NT2/D1 (cell line): Measurements from ENCODE around the gene AKNA.

Source experiments
- DNase-seq: peaks from one replicate; pipeline ENCODE4 v3.0.0-alpha.2; 2011; ENCODE audit warnings: low read depth, low spot score
- H3K27me3 ChIP-seq: 2 replicates; pipeline ENCODE4 v1.6.0; 2011; ENCODE audit warnings: mild to moderate bottlenecking; ENCODE audit not compliant: insufficient read length, insufficient read depth
- H3K36me3 ChIP-seq: 2 replicates; pipeline ENCODE4 v1.6.1; 2011; ENCODE audit warnings: mild to moderate bottlenecking, low read length, mixed read lengths; ENCODE audit not compliant: insufficient read depth, insufficient read length
- H3K4me1 ChIP-seq: 2 replicates; pipeline ENCODE4 v1.5.1; 2011; ENCODE audit not compliant: insufficient read depth, insufficient read length
- H3K4me3 ChIP-seq: 2 replicates; pipeline ENCODE4 v1.5.1; 2011; ENCODE audit warnings: low read depth; ENCODE audit not compliant: insufficient read length
- H3K9ac ChIP-seq: 2 replicates; pipeline ENCODE4 v1.6.0; 2011; ENCODE audit warnings: low read depth; ENCODE audit not compliant: insufficient read length
- H3K9me3 ChIP-seq: 2 replicates; pipeline ENCODE4 v1.5.1; 2011; ENCODE audit warnings: mild to moderate bottlenecking, low read length; ENCODE audit not compliant: insufficient read depth
- SUZ12 ChIP-seq: IDR thresholded peaks from 2 replicates; pipeline ENCODE4 v1.6.1; 2011; ENCODE audit not compliant: insufficient read length, insufficient read depth; ENCODE audit errors: extremely low read depth
- YY1 ChIP-seq: IDR thresholded peaks from 2 replicates; pipeline ENCODE4 v1.6.1; 2011; ENCODE audit not compliant: insufficient read length, insufficient read depth
- ZNF274 ChIP-seq: IDR thresholded peaks from 2 replicates; pipeline ENCODE4 v1.6.1; 2011; ENCODE audit warnings: mild to moderate bottlenecking, low read depth, low read length

The AKNA gene

DNA sequence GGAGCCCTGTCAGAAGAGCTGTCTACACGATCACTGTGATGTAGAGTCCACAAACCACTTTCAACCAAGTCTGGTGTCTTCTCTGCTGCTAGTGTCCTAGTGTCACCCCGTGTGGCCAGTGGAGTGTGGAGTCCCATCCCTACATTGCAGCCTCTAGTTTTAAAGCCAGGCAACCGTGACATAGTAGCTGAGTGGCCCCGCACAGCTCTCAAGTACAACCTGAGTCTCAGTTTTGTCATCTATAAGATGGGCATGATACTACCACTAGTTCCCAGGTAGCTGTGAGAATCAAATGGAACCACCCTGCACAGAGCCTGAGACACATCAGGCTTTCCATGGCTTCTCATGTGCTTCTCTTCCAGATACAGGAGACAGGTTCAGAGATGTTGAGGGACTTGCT is 43.2 kb upstream of the AKNA start:
- TF ChIP-seq SUZ12 (no peak), ZNF274 (no peak), YY1 (no peak)
- H3K9me3 ChIP-seq: no peaks in the 10 kb centered on the region

DNA sequence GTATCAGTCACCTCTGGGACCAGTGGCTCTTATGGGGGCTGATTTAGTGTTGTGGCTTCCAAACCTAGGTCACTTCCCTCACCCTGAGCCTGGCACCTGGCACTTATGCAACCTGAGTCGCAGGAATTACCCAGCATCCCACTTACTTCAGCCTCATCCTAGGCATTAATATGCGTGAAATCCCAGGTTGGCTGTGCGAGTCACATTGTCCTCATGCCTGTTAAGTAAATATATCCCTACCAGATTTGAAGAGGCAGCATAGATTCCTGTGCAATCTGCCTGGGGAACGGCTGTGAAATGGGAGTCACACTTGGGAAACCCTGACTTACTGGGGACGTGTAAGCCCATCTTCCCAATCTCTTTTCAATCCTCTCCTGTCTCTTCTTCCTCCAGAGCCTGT is 42.7 kb upstream of the AKNA start:
- H3K36me3 ChIP-seq: no peaks in the 10 kb centered on the region
- H3K9ac ChIP-seq: no peak overlapping the region
- TF ChIP-seq ZNF274 (no peak), SUZ12 (no peak), YY1 (no peak)
- H3K4me3 ChIP-seq: no peak overlapping the region
- H3K27me3 ChIP-seq: no peaks in the 10 kb centered on the region
- no peaks in the 10 kb centered on the region for H3K4me1 ChIP-seq
- no peaks in the 10 kb centered on the region for H3K9me3 ChIP-seq
- DNase-seq: no peak

More for the DNA sequence above, 43.2 kb upstream of the AKNA start:
- no peaks in the 10 kb centered on the region for H3K27me3 ChIP-seq
- no peaks in the 10 kb centered on the region for H3K36me3 ChIP-seq
- H3K4me3 ChIP-seq: no peak overlapping the region
- no peaks in the 10 kb centered on the region for H3K4me1 ChIP-seq
- no peak for DNase-seq
- no peak overlapping the region for H3K9ac ChIP-seq

DNA sequence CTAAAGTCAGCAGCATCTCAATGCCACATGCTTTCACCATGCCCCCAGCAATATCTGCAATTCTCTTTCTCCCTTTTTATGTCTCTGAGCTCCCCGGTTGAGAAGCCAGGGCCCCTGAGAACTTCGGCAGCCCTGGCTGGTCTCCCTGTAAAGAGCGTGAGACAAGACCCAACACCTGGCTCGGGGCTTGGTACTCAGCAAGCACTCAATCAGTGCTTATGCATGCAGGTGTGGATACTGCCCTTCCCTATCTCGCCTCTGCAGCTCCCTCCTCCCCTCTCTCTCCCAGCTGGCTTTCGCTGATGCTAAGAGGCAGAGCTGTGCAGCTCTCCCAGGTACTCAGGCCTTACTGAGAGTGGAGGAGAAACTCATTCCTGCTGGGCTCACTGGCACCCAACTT is 41.7 kb upstream of the AKNA start:
- TF ChIP-seq YY1: no peak
- no peak for TF ChIP-seq SUZ12
- TF ChIP-seq ZNF274: no peak
- no peaks in the 10 kb centered on the region for H3K9me3 ChIP-seq
- no peak overlapping the region for H3K4me3 ChIP-seq
- DNase-seq: no peak
- no peaks in the 10 kb centered on the region for H3K4me1 ChIP-seq
- no peak overlapping the region for H3K9ac ChIP-seq
- H3K27me3 ChIP-seq: no peaks in the 10 kb centered on the region
- peaks cover 2% of the 10 kb centered on the region for H3K36me3 ChIP-seq

DNA sequence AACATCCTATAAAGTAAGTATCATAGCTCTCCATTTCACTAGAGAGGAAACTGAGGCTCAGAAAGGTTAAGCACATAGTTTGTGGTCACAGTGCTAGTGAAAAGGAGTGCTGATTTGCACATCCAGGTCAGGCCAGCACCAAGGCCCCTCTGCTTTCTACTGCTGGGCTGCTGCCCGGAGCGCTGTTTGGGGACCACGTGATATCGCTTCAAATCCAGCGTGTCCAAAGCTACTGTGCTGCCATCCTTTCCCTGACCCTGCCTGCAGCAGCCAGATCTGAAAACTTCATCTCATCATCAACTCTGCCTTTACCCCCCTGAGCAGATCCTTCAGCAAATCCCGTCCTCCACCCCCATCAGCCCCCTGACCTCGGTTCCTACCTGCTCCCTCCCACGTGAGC is 40.7 kb upstream of the AKNA start:
- peaks cover 6% of the 10 kb centered on the region for H3K4me1 ChIP-seq
- H3K9ac ChIP-seq: no peak overlapping the region
- peaks cover 2% of the 10 kb centered on the region for H3K36me3 ChIP-seq
- no peaks in the 10 kb centered on the region for H3K9me3 ChIP-seq
- H3K4me3 ChIP-seq: no peak overlapping the region
- H3K27me3 ChIP-seq: no peaks in the 10 kb centered on the region
- TF ChIP-seq YY1: no peak
- no peak for TF ChIP-seq SUZ12
- no peak for TF ChIP-seq ZNF274
- no peak for DNase-seq

DNA sequence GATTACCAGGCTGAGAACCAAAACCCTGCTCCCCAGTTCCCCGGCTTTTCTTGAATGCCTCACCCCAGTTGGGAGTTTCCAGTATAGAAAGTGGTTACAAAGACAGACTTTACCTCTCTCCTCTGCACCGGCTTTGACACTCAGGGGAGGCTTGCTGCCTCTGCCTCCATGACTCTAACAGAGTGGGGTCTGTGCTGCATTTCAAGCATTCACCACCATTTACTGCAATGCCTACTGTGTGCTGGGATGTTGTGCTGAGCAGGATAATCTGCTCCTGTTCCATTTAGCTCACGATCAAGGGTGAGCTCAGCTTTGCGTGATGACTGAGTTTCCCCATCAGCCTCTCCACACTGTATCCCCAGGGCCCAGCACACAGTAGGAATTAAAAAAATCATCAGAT is 39.9 kb upstream of the AKNA start:
- Histone ChIP-seq H3K9ac (no peak overlapping the region), H3K27me3 (no peaks in the 10 kb centered on the region), H3K36me3 (peaks cover 2% of the 10 kb centered on the region), H3K4me3 (no peak overlapping the region), H3K4me1 (peaks cover 6% of the 10 kb centered on the region), H3K9me3 (no peaks in the 10 kb centered on the region)
- TF ChIP-seq ZNF274 (no peak), YY1 (no peak), SUZ12 (no peak)
- no peak for DNase-seq

DNA sequence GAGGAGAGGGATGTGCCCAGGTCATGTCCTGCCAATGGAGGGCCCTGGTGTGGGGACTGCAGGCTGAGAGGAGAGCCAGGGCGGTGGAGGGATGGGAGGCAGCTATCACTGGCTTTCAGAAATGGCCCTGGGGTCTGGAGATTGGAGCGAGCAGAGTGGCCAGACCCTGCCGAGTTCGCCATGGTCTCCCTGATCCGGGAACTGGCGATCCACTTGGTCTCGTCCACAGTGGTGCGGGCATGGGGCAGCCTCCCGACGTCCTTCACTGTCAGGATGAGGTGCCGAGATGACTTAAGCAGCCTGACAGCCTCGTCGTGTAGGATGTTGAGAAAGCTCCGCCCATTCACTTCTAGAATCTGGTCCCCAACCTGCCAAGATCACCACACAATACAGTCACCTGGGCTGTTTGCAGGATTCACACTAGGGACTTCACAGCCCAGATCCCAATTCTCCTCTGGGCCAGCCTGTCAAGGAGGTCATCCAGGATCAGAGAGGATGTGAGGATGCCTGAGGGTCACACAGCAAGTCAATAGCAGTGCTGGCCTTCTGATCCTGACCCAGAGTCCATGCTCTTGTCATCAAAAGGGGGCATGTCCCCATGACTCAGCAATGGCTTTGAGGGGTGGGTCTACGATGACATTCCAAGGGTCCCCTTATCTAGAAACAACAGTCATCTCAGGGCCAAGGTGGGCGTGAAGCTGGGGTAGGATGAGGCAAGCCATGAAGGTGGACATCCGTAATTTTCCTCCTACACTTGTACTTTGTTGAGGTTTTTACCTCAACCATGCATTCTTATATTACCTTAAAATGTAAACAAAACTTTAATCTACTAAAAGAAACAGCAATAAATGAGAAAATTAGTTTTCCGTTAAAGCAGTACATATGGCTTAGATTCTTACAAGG is 38.5 kb upstream of the AKNA start:
- peaks cover 9% of the 10 kb centered on the region for H3K4me1 ChIP-seq
- no peak overlapping the region for H3K4me3 ChIP-seq
- H3K27me3 ChIP-seq: no peaks in the 10 kb centered on the region
- TF ChIP-seq ZNF274: no peak
- DNase-seq: no peak
- peaks cover 2% of the 10 kb centered on the region for H3K36me3 ChIP-seq
- no peak overlapping the region for H3K9ac ChIP-seq
- H3K9me3 ChIP-seq: no peaks in the 10 kb centered on the region

DNA sequence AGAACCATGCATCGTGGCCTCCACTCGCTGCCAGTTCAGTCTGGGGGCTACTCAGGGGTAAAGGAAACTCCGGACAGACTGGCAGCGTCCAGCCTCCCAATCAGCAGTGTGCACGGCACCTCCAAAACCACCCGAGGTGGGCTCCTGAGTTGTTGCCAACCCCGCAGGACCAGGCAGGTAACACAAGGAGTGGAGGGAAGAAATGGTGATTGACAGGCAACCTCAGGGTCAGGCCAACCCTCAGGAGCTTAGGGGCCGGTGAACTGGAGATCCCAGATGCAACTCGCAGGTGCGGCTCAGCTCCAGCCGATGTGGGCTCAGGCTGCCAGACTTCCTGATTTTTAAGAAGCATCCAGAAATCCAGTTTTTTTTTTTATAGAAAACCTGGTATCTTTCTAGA is 37.3 kb upstream of the AKNA start:
- H3K4me1 ChIP-seq: peaks cover 11% of the 10 kb centered on the region
- H3K9me3 ChIP-seq: no peaks in the 10 kb centered on the region
- no peak overlapping the region for H3K9ac ChIP-seq
- no peak for TF ChIP-seq ZNF274
- no peak for TF ChIP-seq SUZ12
- TF ChIP-seq YY1: no peak
- H3K4me3 ChIP-seq: no peak overlapping the region
- DNase-seq: no peak
- H3K36me3 ChIP-seq: peaks cover 2% of the 10 kb centered on the region
- no peaks in the 10 kb centered on the region for H3K27me3 ChIP-seq
